ENCODE data around the gene CMTM5.

Gene CMTM5

GRCh38 chr14:23376482-23377197, at the start of gene CMTM5:
TSS of gene CMTM5 (plus strand) at chr14:23377046. CDS start at chr14:23377252, 206 bp downstream.
- peak within 1 kb of the TSS in 9 of 11 experiments; percentile 7 to 50 (median 32); a peak in 14 of 22 replicates for H3K9ac ChIP-seq
- no peaks in the 10 kb centered on the region for H3K36me3 ChIP-seq
- no peaks in the 10 kb centered on the region for H3K9me3 ChIP-seq (replicated peaks in 1 of 11)
- peak within 1 kb of the TSS in 2 of 10 experiments; percentile 9 to 12; a peak in 2 of 20 replicates for H3K4me3 ChIP-seq
- no peak for TF ChIP-seq Cebpa-rat (IDR thresholded peaks at IDR 0.05)
- peaks cover 0 to 7% (median 0%) of the 10 kb centered on the region in 11 experiments; a peak in 2 of 22 replicates for H3K27me3 ChIP-seq
- H3K4me2 ChIP-seq = peak within 1 kb of the TSS; percentile 46 to 96 (median 77)
- H3K27ac ChIP-seq = peak within 1 kb of the TSS in 7 of 11 experiments; percentile 14 to 54 (median 32); a peak in 10 of 22 replicates
- H3K4me1 ChIP-seq = peaks cover 15 to 54% (median 34%) of the 10 kb centered on the region in 10 experiments; a peak in 19 of 20 replicates
- peaks cover 0 to 6% (median 0%) of the 10 kb centered on the region in 11 experiments; a peak in 3 of 22 replicates for H4K20me1 ChIP-seq

- H3K27ac ChIP-seq = no peak overlapping the region
- peaks cover 30 to 39% (median 35%) of the 10 kb centered on the region in 11 experiments for H3K36me3 ChIP-seq
- no peaks in the 10 kb centered on the region for H3K9me3 ChIP-seq (replicated peaks in 1 of 11)
- H4K20me1 ChIP-seq = peaks cover 19 to 43% (median 37%) of the 10 kb centered on the region in 11 experiments; a peak in 20 of 22 replicates
- H3K27me3 ChIP-seq = no peaks in the 10 kb centered on the region
- H3K4me1 ChIP-seq = peaks cover 18 to 32% (median 19%) of the 10 kb centered on the region in 10 experiments
- H3K4me3 ChIP-seq = no peak overlapping the region
- TF ChIP-seq Cebpa-rat (IDR thresholded peaks at IDR 0.05) = no peak
- no peak overlapping the region for H3K9ac ChIP-seq
- H3K4me2 ChIP-seq = no peak overlapping the region
These were observed 48.7 kb upstream of the CMTM5 start for GRCh38 chr14:23327947-23328744.

GRCh38 chr14:23335623-23336022, 41.2 kb upstream of the CMTM5 start:
- Histone ChIP-seq H3K36me3 (no peaks in the 10 kb centered on the region), H3K4me3 (no peak overlapping the region), H3K27ac (no peak overlapping the region), H4K20me1 (no peaks in the 10 kb centered on the region), H3K9me3 (replicated peaks in 1 of 11) (peaks cover 20 to 41% (median 31%) of the 10 kb centered on the region in 11 experiments), H3K27me3 (no peaks in the 10 kb centered on the region), H3K4me1 (no peaks in the 10 kb centered on the region), H3K4me2 (no peak overlapping the region), H3K9ac (no peak overlapping the region)
- no peak for TF ChIP-seq Cebpa-rat (IDR thresholded peaks at IDR 0.05)

GRCh38 chr14:23339506-23340268, 37.2 kb upstream of the CMTM5 start:
- H3K36me3 ChIP-seq = no peaks in the 10 kb centered on the region
- peaks cover 33 to 54% (median 49%) of the 10 kb centered on the region in 11 experiments for H3K9me3 ChIP-seq (replicated peaks in 1 of 11)
- TF ChIP-seq Cebpa-rat (IDR thresholded peaks at IDR 0.05) = no peak

GRCh38 chr14:23344481-23344880, 32.4 kb upstream of the CMTM5 start:
- TF ChIP-seq Cebpa-rat (IDR thresholded peaks at IDR 0.05) = no peak
- no peak overlapping the region for H3K27ac ChIP-seq
- no peak overlapping the region for H3K4me3 ChIP-seq
- H3K4me2 ChIP-seq = no peak overlapping the region
- H4K20me1 ChIP-seq = no peaks in the 10 kb centered on the region; a peak in 1 of 22 replicates
- H3K27me3 ChIP-seq = no peaks in the 10 kb centered on the region
- H3K36me3 ChIP-seq = no peaks in the 10 kb centered on the region
- no peak overlapping the region for H3K9ac ChIP-seq
- H3K9me3 ChIP-seq (replicated peaks in 1 of 11) = peaks cover 23 to 36% (median 25%) of the 10 kb centered on the region in 11 experiments
- no peaks in the 10 kb centered on the region for H3K4me1 ChIP-seq

More at GRCh38 chr14:23339506-23340268, 37.2 kb upstream of the CMTM5 start:
- no peaks in the 10 kb centered on the region for H4K20me1 ChIP-seq
- H3K27ac ChIP-seq = no peak overlapping the region
- H3K4me1 ChIP-seq = no peaks in the 10 kb centered on the region
- no peaks in the 10 kb centered on the region for H3K27me3 ChIP-seq
- no peak overlapping the region for H3K4me2 ChIP-seq
- no peak overlapping the region for H3K9ac ChIP-seq
- H3K4me3 ChIP-seq = no peak overlapping the region

GRCh38 chr14:23345987-23346692, 30.7 kb upstream of the CMTM5 start:
- TF ChIP-seq Cebpa-rat (IDR thresholded peaks at IDR 0.05) = no peak
- no peaks in the 10 kb centered on the region; a peak in 1 of 22 replicates for H4K20me1 ChIP-seq
- no peak overlapping the region for H3K4me2 ChIP-seq
- no peaks in the 10 kb centered on the region for H3K4me1 ChIP-seq
- peaks cover 7 to 19% (median 9%) of the 10 kb centered on the region in 11 experiments; a peak in 20 of 22 replicates for H3K9me3 ChIP-seq (replicated peaks in 1 of 11)
- H3K9ac ChIP-seq = no peak overlapping the region
- no peaks in the 10 kb centered on the region for H3K27me3 ChIP-seq
- H3K4me3 ChIP-seq = no peak overlapping the region
- no peak overlapping the region for H3K27ac ChIP-seq
- H3K36me3 ChIP-seq = no peaks in the 10 kb centered on the region

GRCh38 chr14:23346693-23347405, 30.0 kb upstream of the CMTM5 start:
- Histone ChIP-seq H3K4me1 (no peaks in the 10 kb centered on the region), H3K4me3 (no peak overlapping the region), H3K27me3 (no peaks in the 10 kb centered on the region), H3K9ac (no peak overlapping the region), H3K9me3 (replicated peaks in 1 of 11) (peaks cover 2 to 17% (median 8%) of the 10 kb centered on the region in 11 experiments; a peak in 19 of 22 replicates), H3K27ac (no peak overlapping the region), H3K36me3 (no peaks in the 10 kb centered on the region), H4K20me1 (no peaks in the 10 kb centered on the region; a peak in 1 of 22 replicates), H3K4me2 (no peak overlapping the region)
- TF ChIP-seq Cebpa-rat (IDR thresholded peaks at IDR 0.05) = no peak
